ENCODE measurements around the gene PCDHB13.

Gene PCDHB13

GRCh38 chr5:141260458-141261237, 46.9 kb downstream of the PCDHB13 start:
- no peak for DNase-seq

- no peak for DNase-seq
Measured at GRCh38 chr5:141261238-141261546, 47.5 kb downstream of the PCDHB13 start.

All from anterior cingulate cortex (tissue), 58 donors.